Astrocyte of the cerebellum (primary cell): ENCODE results near the gene CCDC148.

ENCODE experiments used
- DNase-seq: peaks from one replicate; pipeline ENCODE4 v3.0.0-alpha.2; 2011; ENCODE audit warnings: low read depth
- H3K4me3 ChIP-seq: 2 replicates; pipeline ENCODE4 v1.5.1; 2011; ENCODE audit warnings: mild to moderate bottlenecking, low read depth, low read length, moderate library complexity
- CTCF ChIP-seq: IDR thresholded peaks from 2 replicates; pipeline ENCODE4 v1.5.1; 2012; ENCODE audit warnings: low read length, low read depth, moderate library complexity, mild to moderate bottlenecking; ENCODE audit errors: missing control alignments
- in situ Hi-C: cut with HindIII; loops from 2 replicates; pipeline ENCODE4 v1.10.0; 2017; ENCODE audit warnings: low sequenced_read_pairs

Gene CCDC148

GRCh38 chr2:158253170-158253569 is 203.4 kb downstream of the CCDC148 start:
- in situ Hi-C loops = no loop called here
- H3K4me3 ChIP-seq = no peak overlapping the region
- DNase-seq = no peak
- no peak for TF ChIP-seq CTCF

DNA sequence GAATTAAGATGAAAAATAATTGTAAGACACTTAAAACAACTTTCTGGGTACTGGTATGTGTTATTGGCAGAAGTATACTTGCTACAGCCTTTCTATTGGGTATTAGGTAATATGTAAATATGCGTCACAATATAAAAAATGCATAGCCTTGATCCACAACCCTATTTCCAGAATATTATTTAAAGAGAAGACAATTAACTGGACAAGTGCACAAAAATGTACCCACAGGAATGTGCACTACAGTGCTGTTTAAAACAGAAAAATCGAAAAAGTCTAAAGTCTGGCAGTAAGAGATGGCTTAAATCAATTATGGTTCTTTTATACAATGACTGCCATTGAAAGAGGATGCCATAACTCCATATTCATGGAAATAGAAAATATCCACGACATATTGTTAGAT is 205.2 kb downstream of the CCDC148 start:
- in situ Hi-C loops = no loop called here
- no peak for TF ChIP-seq CTCF
- no peak overlapping the region for H3K4me3 ChIP-seq
- DNase-seq = no peak

- TF ChIP-seq CTCF = no peak
- H3K4me3 ChIP-seq = no peak overlapping the region
- DNase-seq = no peak
- in situ Hi-C loops = no loop called here
Observed at GRCh38 chr2:158243392-158243791, 213.2 kb downstream of the CCDC148 start.

- in situ Hi-C loops = no loop called here
- no peak overlapping the region for H3K4me3 ChIP-seq
- DNase-seq = no peak
- no peak for TF ChIP-seq CTCF
Observed at GRCh38 chr2:158242280-158242679, 214.3 kb downstream of the CCDC148 start.

- no peak for DNase-seq
- H3K4me3 ChIP-seq = no peak overlapping the region
- no peak for TF ChIP-seq CTCF
- in situ Hi-C loops = no loop called here
Observed at GRCh38 chr2:158240975-158241374, 215.6 kb downstream of the CCDC148 start.

GRCh38 chr2:158239271-158239670 is 217.3 kb downstream of the CCDC148 start:
- in situ Hi-C loops = no loop called here
- TF ChIP-seq CTCF = no peak
- DNase-seq = no peak
- no peak overlapping the region for H3K4me3 ChIP-seq

DNA sequence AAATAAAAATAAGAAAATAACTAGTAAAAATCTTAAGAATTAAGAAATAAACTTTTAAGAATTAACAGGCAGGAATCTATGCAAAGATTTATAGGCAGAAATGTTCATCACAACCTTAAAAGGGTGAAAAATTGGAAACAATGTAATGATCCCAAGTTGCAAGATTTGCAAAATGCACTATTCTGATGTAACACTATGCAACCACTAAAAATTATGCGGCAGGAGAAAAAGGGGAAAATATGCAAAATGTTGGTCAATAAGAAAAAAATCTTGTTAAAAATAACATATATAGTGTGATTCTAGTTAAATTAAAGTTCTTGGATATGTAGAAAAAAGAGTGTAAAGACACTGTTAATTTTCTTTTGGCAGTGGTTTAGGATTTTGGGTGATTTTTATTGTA is 222.1 kb downstream of the CCDC148 start:
- in situ Hi-C loops = no loop called here
- no peak overlapping the region for H3K4me3 ChIP-seq
- no peak for DNase-seq
- TF ChIP-seq CTCF = no peak
